Amniotic stem cell (primary cell): ENCODE measurements around the gene YIPF2.

Source experiments
- DNase-seq: peaks from one replicate; lab custom pipeline; 2025; lab: John Stamatoyannopoulos, UW

Gene YIPF2

GRCh38 chr19:10874024-10874423, 54.4 kb downstream of the YIPF2 start:
- DNase-seq, result no peak

- DNase-seq, result no peak
These were observed 55.8 kb downstream of the YIPF2 start for GRCh38 chr19:10872546-10873107.
